Fibroblast of lung (primary cell): Measurements from ENCODE around the gene SGMS2. TPM values are rescaled to one million over a fixed set of nuclear protein-coding genes. Genes with fewer than 3 reads are reported as not detected.
A peak's percentile ranks its signal among the peaks of the same experiment; 100 is the strongest.

Source experiments
- DNase-seq, 2 donors: peaks; one replicate each; pipeline versions ENCODE4 v3.0.0 to v3.0.0-alpha.2; 2010; ENCODE audit warnings: low read depth in 2 of 2
- H2AFZ ChIP-seq: 2 replicates; pipeline ENCODE4 v1.5.1; 2012; ENCODE audit warnings: low read length, control low read depth, inconsistent platforms
- H3K27ac ChIP-seq: 2 replicates; pipeline ENCODE4 v1.5.1; 2011; ENCODE audit warnings: low read length, control low read depth; ENCODE audit not compliant: insufficient read depth
- H3K27me3 ChIP-seq: 2 replicates; pipeline ENCODE4 v1.5.1; 2011; ENCODE audit warnings: mild to moderate bottlenecking, low read length; ENCODE audit not compliant: control insufficient read depth, insufficient read depth
- H3K36me3 ChIP-seq: 2 replicates; pipeline ENCODE4 v1.5.1; 2011; ENCODE audit warnings: low read length; ENCODE audit not compliant: control insufficient read depth, insufficient read depth
- H3K4me1 ChIP-seq: 2 replicates; pipeline ENCODE4 v1.5.1; 2011; ENCODE audit warnings: low read length; ENCODE audit not compliant: control insufficient read depth, insufficient read depth; ENCODE audit errors: extremely low read depth
- H3K4me2 ChIP-seq: 2 replicates; pipeline ENCODE4 v1.5.1; 2011; ENCODE audit warnings: low read length, control low read depth; ENCODE audit not compliant: insufficient read depth; ENCODE audit errors: extremely low read depth
- H3K4me3 ChIP-seq, 4 experiments: fragments of 200-600 bp in 1 of 4; sonication (generic) in 1 of 4; replicated peaks in 1 of 4; 2 replicates each; pipeline ENCODE4 v1.5.1; 2011 to 2016; ENCODE audit warnings: low read length in 4 of 4, low read depth in 3 of 4, mild to moderate bottlenecking in 3 of 4, control low read depth in 2 of 4, inconsistent platforms in 1 of 4, mixed read lengths in 1 of 4; ENCODE audit not compliant: insufficient read depth in 1 of 4; ENCODE audit errors: control extremely low read depth in 1 of 4
- H3K79me2 ChIP-seq: 2 replicates; pipeline ENCODE4 v1.5.1; 2012; ENCODE audit warnings: mild to moderate bottlenecking, low read length, inconsistent platforms; ENCODE audit not compliant: control insufficient read depth, insufficient read depth
- H3K9ac ChIP-seq: 2 replicates; pipeline ENCODE4 v1.5.1; 2011; ENCODE audit warnings: mild to moderate bottlenecking, low read length, control low read depth; ENCODE audit not compliant: insufficient read depth
- H3K9me3 ChIP-seq: 2 replicates; pipeline ENCODE4 v1.5.1; 2012; ENCODE audit warnings: low read depth, low read length; ENCODE audit not compliant: control insufficient read depth, insufficient read depth
- H4K20me1 ChIP-seq: 2 replicates; pipeline ENCODE4 v1.5.1; 2011; ENCODE audit warnings: low read length; ENCODE audit not compliant: control insufficient read depth, insufficient read depth; ENCODE audit errors: extremely low read depth
- CTCF ChIP-seq, 2 donors: IDR thresholded peaks in 1 of 2; conservative IDR thresholded peaks in 1 of 2; 1 replicate in 1 of 2; 2 replicates in 1 of 2; pipeline ENCODE4 v1.5.1; 2011 to 2012; ENCODE audit warnings: low read length in 2 of 2, control low read depth in 1 of 2, inconsistent platforms in 1 of 2, low read depth in 1 of 2, mild to moderate bottlenecking in 1 of 2
- EZH2 ChIP-seq: IDR thresholded peaks from 2 replicates; pipeline ENCODE4 v1.5.1; 2012; ENCODE audit warnings: low read length, control low read depth, mild to moderate bottlenecking; ENCODE audit errors: missing control alignments
- polyA plus RNA-seq, 2 donors: library from polyadenylated mRNA; depleted of rRNA in 1 of 2; stranded (reverse) in 1 of 2; unstranded in 1 of 2; fragments of >200 nt; gene quantifications; 2 replicates each; pipeline ENCODE4 v1.2.1, GENCODE V29; 2011 to 2012; ENCODE audit warnings: missing spikeins in 1 of 2
- total RNA-seq: library from RNA; depleted of rRNA; stranded (reverse); fragments of >200 nt; gene quantifications from 2 replicates; pipeline ENCODE4 v1.2.1, GENCODE V29; 2014

SGMS2 gene
- total and polyA plus RNA-seq, 2 donors (not counting 1 experiment from before 2014, with no cell fraction given), result 63.7 to 82.7 TPM

- Histone ChIP-seq H3K4me1 (peaks cover 2% of the 10 kb centered on the region), H3K9ac (peak within 1 kb of the TSS; percentile 73), H4K20me1 (no peaks in the 10 kb centered on the region), H3K27ac (peak within 1 kb of the TSS; percentile 22), H3K4me2 (peak within 1 kb of the TSS; percentile 94), H2AFZ (peak within 1 kb of the TSS; percentile 61), H3K4me3 (peak within 1 kb of the TSS; percentile 57 to 88 (median 79)), H3K9me3 (no peaks in the 10 kb centered on the region), H3K27me3 (no peaks in the 10 kb centered on the region), H3K79me2 (peaks cover 2% of the 10 kb centered on the region), H3K36me3 (no peaks in the 10 kb centered on the region)
- TF ChIP-seq CTCF (conservative IDR thresholded peaks at IDR 0.05 in 1 of 2, IDR thresholded peaks at IDR 0.05 in 1 of 2; ENCODE audit: low read depth in 1 of 2, low read length in 2 of 2) (no peak), EZH2 (no peak)
- DNase-seq, result peak; percentile 72 to 74
Observed at GRCh38 chr4:107930821-107931774, 106.4 kb downstream of the SGMS2 start, which contains the start of gene CYP2U1. TSS of gene CYP2U1 (plus strand) at chr4:107931549. CDS start at chr4:107931644, 95 bp downstream.

DNA sequence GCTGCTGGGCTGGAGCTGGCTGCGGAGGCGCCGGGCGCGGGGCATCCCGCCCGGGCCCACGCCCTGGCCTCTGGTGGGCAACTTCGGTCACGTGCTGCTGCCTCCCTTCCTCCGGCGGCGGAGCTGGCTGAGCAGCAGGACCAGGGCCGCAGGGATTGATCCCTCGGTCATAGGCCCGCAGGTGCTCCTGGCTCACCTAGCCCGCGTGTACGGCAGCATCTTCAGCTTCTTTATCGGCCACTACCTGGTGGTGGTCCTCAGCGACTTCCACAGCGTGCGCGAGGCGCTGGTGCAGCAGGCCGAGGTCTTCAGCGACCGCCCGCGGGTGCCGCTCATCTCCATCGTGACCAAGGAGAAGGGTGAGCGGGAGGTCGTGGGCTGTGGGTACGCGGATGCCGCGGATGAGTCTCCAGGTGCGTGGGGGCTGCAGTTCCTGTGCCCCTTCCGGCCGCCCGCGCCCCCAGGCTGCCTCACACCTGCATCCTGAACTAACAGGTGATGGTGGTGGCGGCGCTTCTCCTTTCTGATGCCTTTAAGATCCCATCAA, 107.1 kb downstream of the SGMS2 start:
- Histone ChIP-seq H2AFZ (peak overlapping the region; percentile 42), H3K36me3 (no peaks in the 10 kb centered on the region), H3K27me3 (no peaks in the 10 kb centered on the region), H3K4me1 (peaks cover 2% of the 10 kb centered on the region), H3K4me3 (peak overlapping the region; percentile 57 to 87 (median 71)), H3K27ac (peak overlapping the region; percentile 18), H4K20me1 (no peaks in the 10 kb centered on the region), H3K79me2 (peaks cover 2% of the 10 kb centered on the region), H3K9me3 (no peaks in the 10 kb centered on the region), H3K9ac (peak overlapping the region; percentile 73), H3K4me2 (peak overlapping the region; percentile 94)
- DNase-seq, result peak in 1 of 2 donors; percentile 1
- TF ChIP-seq CTCF (conservative IDR thresholded peaks at IDR 0.05 in 1 of 2, IDR thresholded peaks at IDR 0.05 in 1 of 2; ENCODE audit: low read depth in 1 of 2, low read length in 2 of 2) (no peak), EZH2 (no peak)

DNA sequence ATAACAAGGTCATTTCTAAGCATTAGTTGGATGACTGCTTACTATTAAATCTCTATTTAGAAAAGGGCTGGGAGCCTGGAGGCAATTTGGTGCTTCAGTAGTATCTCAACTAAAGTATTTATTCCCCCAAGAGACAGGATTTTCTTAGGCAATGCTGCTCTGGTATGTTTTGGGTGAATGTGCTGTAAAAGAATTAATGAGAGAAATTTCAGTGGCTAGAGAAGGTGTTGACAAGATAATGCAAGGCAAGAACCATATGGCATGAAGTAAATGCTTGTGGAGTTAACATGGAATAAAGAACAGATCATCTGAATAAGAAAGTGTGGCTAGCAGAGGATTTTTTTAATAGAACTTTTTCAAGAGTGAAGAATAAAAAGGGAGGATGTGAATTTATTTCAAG, 110.5 kb downstream of the SGMS2 start:
- no peak overlapping the region for H3K9ac ChIP-seq
- peaks cover 2% of the 10 kb centered on the region for H3K4me1 ChIP-seq
- no peaks in the 10 kb centered on the region for H4K20me1 ChIP-seq
- no peak for TF ChIP-seq CTCF (conservative IDR thresholded peaks at IDR 0.05 in 1 of 2, IDR thresholded peaks at IDR 0.05 in 1 of 2; ENCODE audit: low read depth in 1 of 2, low read length in 2 of 2)
- H3K4me2 ChIP-seq, result no peak overlapping the region
- no peak overlapping the region for H3K27ac ChIP-seq
- H3K79me2 ChIP-seq, result peaks cover 2% of the 10 kb centered on the region
- no peaks in the 10 kb centered on the region for H3K27me3 ChIP-seq
- no peak overlapping the region for H3K4me3 ChIP-seq
- H3K36me3 ChIP-seq, result no peaks in the 10 kb centered on the region
- no peaks in the 10 kb centered on the region for H3K9me3 ChIP-seq
- no peak for DNase-seq
- no peak overlapping the region for H2AFZ ChIP-seq
